ENCODE measurements around the gene MYH6. TPM values are rescaled to one million over a fixed set of nuclear protein-coding genes. Genes with fewer than 3 reads are reported as not detected.

Gene MYH6
- total RNA-seq, 1 experiment from 2014 or later = 0.07 TPM

DNA sequence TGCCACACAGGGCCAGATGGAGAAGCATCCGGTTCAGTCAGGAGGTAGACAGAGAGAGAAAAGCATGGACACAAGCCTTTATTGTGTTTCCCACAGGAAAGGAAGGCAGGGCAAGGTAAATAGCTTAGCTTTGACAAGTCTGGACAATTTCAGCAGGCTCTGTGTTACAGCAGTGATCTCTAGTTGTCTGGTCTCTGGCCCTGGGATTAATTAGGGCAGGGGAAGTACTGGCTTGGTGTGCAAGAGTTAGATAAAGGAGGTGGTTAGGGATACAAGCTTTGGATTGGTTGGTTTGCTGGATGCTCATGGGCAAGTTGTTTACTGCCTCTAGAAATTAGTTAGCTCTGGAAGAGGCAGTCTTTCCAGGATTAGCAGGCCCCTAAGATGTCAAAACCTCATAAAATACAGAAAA lies 46.4 kb upstream of the MYH6 start:
- Histone ChIP-seq H3K23ac (ENCODE audit: insufficient read length, low read depth, low read length) (no peak overlapping the region), H3K79me2 (ENCODE audit: insufficient read depth, low read length) (no peaks in the 10 kb centered on the region), H4K20me1 (ENCODE audit: control insufficient read depth, insufficient read depth, insufficient read length) (no peaks in the 10 kb centered on the region), H3K27me3 (ENCODE audit: insufficient read depth, low read length) (no peaks in the 10 kb centered on the region), H3K18ac (ENCODE audit: insufficient read length, low read depth, low read length) (no peak overlapping the region), H3T11ph (ENCODE audit: low read length) (no peak overlapping the region), H3K9me3 (ENCODE audit: control insufficient read depth, low read depth, low read length) (no peaks in the 10 kb centered on the region), H2BK15ac (ENCODE audit: low read depth, low read length) (no peak overlapping the region), H3K4me2 (ENCODE audit: insufficient read depth, insufficient read length, low read length) (no peak overlapping the region), H3K79me1 (ENCODE audit: insufficient read depth, low read depth, low read length, poor library complexity, severe bottlenecking) (no peaks in the 10 kb centered on the region), H3K14ac (ENCODE audit: insufficient read depth, low read length) (no peak overlapping the region), H2BK5ac (ENCODE audit: insufficient read length, low read length) (no peak overlapping the region), H4K91ac (ENCODE audit: insufficient read length, low read depth, low read length) (no peak overlapping the region), H2AK5ac (ENCODE audit: insufficient read length, low read length) (no peak overlapping the region), H3K56ac (ENCODE audit: insufficient read length, low read depth, low read length) (no peak overlapping the region), H2BK20ac (ENCODE audit: low read depth, low read length, poor library complexity, severe bottlenecking) (no peak overlapping the region), H2AFZ (ENCODE audit: low read length) (no peak overlapping the region), H3K4me1 (ENCODE audit: insufficient read depth, low read length) (no peaks in the 10 kb centered on the region), H3K9ac (ENCODE audit: extremely low read depth, insufficient read length, low read length) (no peak overlapping the region), H4K8ac (replicated peaks; ENCODE audit: insufficient read length, low read depth, low read length) (no peak overlapping the region), H3K4ac (ENCODE audit: low read depth, low read length) (no peak overlapping the region), H2BK12ac (ENCODE audit: insufficient read length, low read depth, low read length) (no peak overlapping the region), H3K27ac (ENCODE audit: insufficient read length, low read depth, low read length) (no peak overlapping the region), H2BK120ac (ENCODE audit: low read depth, low read length, poor library complexity, severe bottlenecking) (no peak overlapping the region), H3K23me2 (ENCODE audit: insufficient read length, low read depth, low read length, poor library complexity, severe bottlenecking) (no peaks in the 10 kb centered on the region), H4K5ac (ENCODE audit: insufficient read length, low read depth, low read length) (no peak overlapping the region)
- Mint-ChIP-seq H3K4me1 (peaks cover 0 to 12% of the 10 kb centered on the region in 2 experiments; a peak in 2 of 4 replicates), H3K27me3 (ENCODE audit: low read depth) (peaks cover 5% of the 10 kb centered on the region), H3K9me3 (no peaks in the 10 kb centered on the region; a peak in 1 of 5 replicates), H3K4me3 (no peak overlapping the region), H3K36me3 (ENCODE audit: insufficient read depth in 1 of 3, low read depth in 3 of 3) (no peaks in the 10 kb centered on the region), H3K27ac (no peak overlapping the region)
- DNase-seq = no peak
- WGBS (ENCODE audit: extremely low coverage, insufficient read length, low lambda C conversion rate) = no CpG with 5 or more reads among the region's 1 CpG
- TF ChIP-seq CTCF (conservative IDR thresholded peaks at IDR 0.05) = no peak
